MM.1S (cell line): ENCODE data around the gene TRAF3IP1.

Experiments used
- DNase-seq: peaks from one replicate; pipeline ENCODE4 v3.0.0-alpha.2; 2015
- H2AFZ ChIP-seq: fragments of 300-600 bp; sonication (generic); 2 replicates; pipeline ENCODE4 v1.6.0; 2016; ENCODE audit warnings: antibody characterized with exemption, low read length
- H3F3A ChIP-seq: fragments of 300-600 bp; sonication (generic); 2 replicates; pipeline ENCODE4 v1.6.1; 2016; ENCODE audit warnings: mild to moderate bottlenecking, antibody characterized with exemption, low read length, moderate library complexity, mixed read lengths; ENCODE audit not compliant: insufficient read depth
- H3K27ac ChIP-seq: fragments of 300-600 bp; sonication (generic); 2 replicates; pipeline ENCODE4 v1.5.1; 2016; ENCODE audit warnings: mild to moderate bottlenecking, low read length
- H3K27me3 ChIP-seq: fragments of 300-600 bp; sonication (generic); replicated peaks from 2 replicates; pipeline ENCODE4 v1.6.0; 2016; ENCODE audit warnings: low read length; ENCODE audit not compliant: insufficient read depth
- H3K36me3 ChIP-seq: fragments of 300-600 bp; sonication (generic); replicated peaks from 2 replicates; pipeline ENCODE4 v1.6.1; 2016; ENCODE audit warnings: mild to moderate bottlenecking, low read length, mixed read lengths; ENCODE audit not compliant: insufficient read depth
- H3K4me1 ChIP-seq: fragments of 300-600 bp; sonication (generic); 2 replicates; pipeline ENCODE4 v1.6.1; 2016; ENCODE audit warnings: low read length, mixed read lengths
- H3K4me2 ChIP-seq: fragments of 300-600 bp; sonication (generic); 2 replicates; pipeline ENCODE4 v1.6.0; 2016; ENCODE audit warnings: low read depth, low read length
- H3K4me3 ChIP-seq: fragments of 300-600 bp; sonication (generic); 2 replicates; pipeline ENCODE4 v1.5.1; 2016; ENCODE audit warnings: low read length, mixed read lengths
- H3K79me2 ChIP-seq: fragments of 300-600 bp; sonication (generic); 2 replicates; pipeline ENCODE4 v1.6.1; 2016; ENCODE audit warnings: mixed run types, low read length, mixed read lengths
- H3K9ac ChIP-seq: fragments of 300-600 bp; sonication (generic); 2 replicates; pipeline ENCODE4 v1.6.1; 2016; ENCODE audit warnings: low read length, mixed read lengths
- H3K9me2 ChIP-seq: fragments of 300-600 bp; sonication (generic); replicated peaks from 2 replicates; pipeline ENCODE4 v1.6.1; 2016; ENCODE audit warnings: mild to moderate bottlenecking, low read length, mixed read lengths; ENCODE audit not compliant: insufficient read depth
- H3K9me3 ChIP-seq: fragments of 300-600 bp; sonication (generic); replicated peaks from 2 replicates; pipeline ENCODE4 v1.6.1; 2016; ENCODE audit warnings: mild to moderate bottlenecking, low read length, mixed read lengths; ENCODE audit not compliant: insufficient read depth
- H4K20me1 ChIP-seq: fragments of 300-600 bp; sonication (generic); 2 replicates; pipeline ENCODE4 v1.6.1; 2016; ENCODE audit warnings: mild to moderate bottlenecking, low read length, moderate library complexity, mixed read lengths; ENCODE audit not compliant: insufficient read depth
- EZH2 ChIP-seq: fragments of 300-600 bp; sonication (generic); optimal IDR thresholded peaks from 2 replicates; pipeline ENCODE3; 2017; ENCODE audit warnings: low read depth, mild to moderate bottlenecking, antibody characterized with exemption, low read length, mixed read lengths
- EZH2phosphoT487 ChIP-seq: fragments of 300-600 bp; sonication (generic); IDR thresholded peaks from 2 replicates; pipeline ENCODE4 v1.6.1; 2018; ENCODE audit warnings: antibody characterized with exemption, low read length
- TF ChIP-seq, protein P1 (sequence below): fragments of 300-600 bp; sonication (generic); IDR thresholded peaks from 2 replicates; pipeline ENCODE4 v1.5.1; 2016; ENCODE audit warnings: antibody characterized with exemption, low read length, mixed read lengths

Gene TRAF3IP1

DNA sequence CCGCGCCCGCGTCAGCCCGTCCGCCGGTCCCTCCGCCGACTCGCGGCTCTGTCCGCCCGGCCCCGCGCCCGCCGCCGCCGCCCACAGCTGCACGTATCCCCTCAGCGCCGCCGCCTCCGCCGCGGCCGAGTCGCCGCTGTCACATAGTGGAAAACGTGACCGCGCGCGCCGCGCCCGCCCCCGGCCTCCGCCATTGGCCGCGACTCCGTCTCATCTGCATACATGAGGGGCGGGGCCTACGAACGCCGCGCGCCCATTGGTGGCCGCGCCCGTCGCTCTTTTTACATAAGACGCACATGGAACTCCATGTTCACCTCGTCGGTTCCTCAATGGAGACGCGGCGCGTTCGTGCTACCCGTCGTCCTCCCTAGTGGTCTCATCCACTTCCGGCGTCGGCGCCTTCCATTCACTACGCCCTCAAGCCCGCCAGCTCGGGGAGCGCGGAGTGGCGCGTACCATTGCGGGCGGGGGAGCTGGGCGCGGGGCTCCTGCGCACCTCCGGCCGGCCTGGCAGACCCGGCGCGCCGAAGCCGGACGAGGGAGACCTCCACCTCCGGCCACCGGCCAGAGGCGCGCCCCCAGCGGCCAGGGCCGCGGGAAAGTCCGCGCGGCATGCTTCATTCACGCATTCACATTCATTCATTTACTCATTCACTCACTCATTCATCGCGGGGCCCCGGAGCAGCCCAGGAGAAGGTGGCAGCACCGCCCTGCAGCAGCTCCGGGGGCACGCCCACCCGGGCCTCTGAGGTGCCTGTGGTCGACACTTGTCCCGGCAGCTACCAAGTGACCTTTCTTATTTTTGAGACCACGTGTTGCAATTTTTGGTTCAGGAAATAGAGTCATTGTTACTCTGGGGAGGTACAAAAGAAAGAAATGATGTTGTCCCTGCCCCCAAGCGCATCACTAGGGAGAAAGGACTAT, 31.4 kb upstream of the TRAF3IP1 start:
- Histone ChIP-seq H3K4me3 (peak overlapping the region; percentile 71), H3K36me3 (no peaks in the 10 kb centered on the region), H3K79me2 (peaks cover 44% of the 10 kb centered on the region), H3K9me2 (no peaks in the 10 kb centered on the region), H2AFZ (peak overlapping the region; percentile 82), H3K27ac (peak overlapping the region; percentile 38; the same call in 1 of the 2 replicates), H3K4me2 (peak overlapping the region; percentile 92), H3F3A (0 out of 2 replicates have a peak, but pooled peaks cover 4% of the 10 kb centered on the region), H3K27me3 (no peaks in the 10 kb centered on the region), H4K20me1 (no peaks in the 10 kb centered on the region), H3K9me3 (no peaks in the 10 kb centered on the region), H3K9ac (peak overlapping the region; percentile 55), H3K4me1 (peaks cover 8% of the 10 kb centered on the region)
- TF ChIP-seq, protein P1, sequence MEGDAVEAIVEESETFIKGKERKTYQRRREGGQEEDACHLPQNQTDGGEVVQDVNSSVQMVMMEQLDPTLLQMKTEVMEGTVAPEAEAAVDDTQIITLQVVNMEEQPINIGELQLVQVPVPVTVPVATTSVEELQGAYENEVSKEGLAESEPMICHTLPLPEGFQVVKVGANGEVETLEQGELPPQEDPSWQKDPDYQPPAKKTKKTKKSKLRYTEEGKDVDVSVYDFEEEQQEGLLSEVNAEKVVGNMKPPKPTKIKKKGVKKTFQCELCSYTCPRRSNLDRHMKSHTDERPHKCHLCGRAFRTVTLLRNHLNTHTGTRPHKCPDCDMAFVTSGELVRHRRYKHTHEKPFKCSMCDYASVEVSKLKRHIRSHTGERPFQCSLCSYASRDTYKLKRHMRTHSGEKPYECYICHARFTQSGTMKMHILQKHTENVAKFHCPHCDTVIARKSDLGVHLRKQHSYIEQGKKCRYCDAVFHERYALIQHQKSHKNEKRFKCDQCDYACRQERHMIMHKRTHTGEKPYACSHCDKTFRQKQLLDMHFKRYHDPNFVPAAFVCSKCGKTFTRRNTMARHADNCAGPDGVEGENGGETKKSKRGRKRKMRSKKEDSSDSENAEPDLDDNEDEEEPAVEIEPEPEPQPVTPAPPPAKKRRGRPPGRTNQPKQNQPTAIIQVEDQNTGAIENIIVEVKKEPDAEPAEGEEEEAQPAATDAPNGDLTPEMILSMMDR = no peak; the same call in 1 of the 2 replicates
- TF ChIP-seq EZH2phosphoT487 = no peak
- TF ChIP-seq EZH2 = no peak
- peak; percentile 97 for DNase-seq

DNA sequence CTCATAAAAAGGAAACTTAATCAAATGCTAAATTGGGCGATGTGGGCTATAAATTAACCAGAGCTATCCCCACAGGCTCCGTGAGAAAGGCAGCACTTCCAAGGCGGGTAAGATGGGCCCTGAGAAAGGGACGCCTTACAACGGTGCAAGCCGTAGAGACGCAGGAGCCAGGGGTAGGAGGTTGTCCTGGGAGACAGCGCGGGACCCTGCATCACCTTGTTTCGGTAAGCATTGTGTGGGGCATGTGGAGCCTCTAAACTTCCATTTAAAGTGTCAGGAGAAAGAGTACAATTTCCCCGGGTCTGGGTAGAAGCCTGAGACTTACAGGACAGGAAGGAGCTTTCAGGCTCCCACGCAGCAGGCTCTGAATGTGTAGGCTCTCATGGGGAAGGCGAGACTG, 30.7 kb upstream of the TRAF3IP1 start:
- Histone ChIP-seq H3K9me3 (no peaks in the 10 kb centered on the region), H3K9me2 (no peaks in the 10 kb centered on the region), H3K36me3 (no peaks in the 10 kb centered on the region), H3K4me3 (peak overlapping the region; percentile 71), H3K27me3 (no peaks in the 10 kb centered on the region), H3K79me2 (peaks cover 37% of the 10 kb centered on the region), H2AFZ (peak overlapping the region; percentile 82), H3K4me2 (peak overlapping the region; percentile 92), H3K9ac (peak overlapping the region; percentile 55), H4K20me1 (no peaks in the 10 kb centered on the region), H3F3A (0 out of 2 replicates have a peak, but pooled peaks cover 4% of the 10 kb centered on the region), H3K4me1 (peaks cover 8% of the 10 kb centered on the region), H3K27ac (no peak overlapping the region)
- DNase-seq = no peak
- TF ChIP-seq, protein P1 = no peak
- TF ChIP-seq EZH2phosphoT487 (no peak), EZH2 (no peak)

DNA sequence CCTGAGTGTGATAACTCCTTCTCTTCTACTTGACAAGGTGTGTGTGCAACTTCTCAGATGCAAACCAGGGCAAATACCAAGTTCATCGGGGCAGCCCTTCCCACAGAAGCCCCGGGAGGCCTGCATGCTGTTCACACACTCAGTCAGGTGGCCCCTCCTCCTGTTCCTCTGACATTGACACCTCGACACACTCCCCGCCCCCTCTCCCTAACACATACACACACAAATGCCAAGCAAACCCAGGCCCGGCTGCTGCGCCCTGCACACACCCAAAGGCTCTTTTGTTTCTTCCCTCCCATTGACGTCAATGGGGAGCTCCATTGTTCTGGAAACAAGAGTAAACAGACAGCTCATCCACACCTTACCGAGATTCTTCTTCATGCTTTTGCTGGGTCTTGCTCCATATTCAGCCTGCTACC, 30.2 kb upstream of the TRAF3IP1 start:
- H3K9ac ChIP-seq = no peak overlapping the region
- DNase-seq = no peak
- no peaks in the 10 kb centered on the region for H3K9me3 ChIP-seq
- peaks cover 32% of the 10 kb centered on the region for H3K79me2 ChIP-seq
- no peaks in the 10 kb centered on the region for H3K36me3 ChIP-seq
- 0 out of 2 replicates have a peak, but pooled peaks cover 4% of the 10 kb centered on the region for H3F3A ChIP-seq
- H3K9me2 ChIP-seq = no peaks in the 10 kb centered on the region
- H4K20me1 ChIP-seq = no peaks in the 10 kb centered on the region
- H3K4me2 ChIP-seq = no peak overlapping the region
- H3K4me3 ChIP-seq = no peak overlapping the region
- peaks cover 8% of the 10 kb centered on the region for H3K4me1 ChIP-seq
- no peaks in the 10 kb centered on the region for H3K27me3 ChIP-seq
- H2AFZ ChIP-seq = no peak overlapping the region
- TF ChIP-seq EZH2 (no peak), EZH2phosphoT487 (no peak)
- TF ChIP-seq, protein P1 = no peak
- H3K27ac ChIP-seq = no peak overlapping the region
